AG04450 (cell line): ENCODE measurements around the gene NUP88. TPM values are rescaled to one million over a fixed set of nuclear protein-coding genes. Genes with fewer than 3 reads are reported as not detected.
A peak's percentile ranks its signal among the peaks of the same experiment; 100 is the strongest.

Source experiments
- CTCF ChIA-PET: fragments of 300-600, 350-600 bp; formaldehyde crosslinking; extraction: SDS; loops from one replicate; lab custom pipeline; 2022; ENCODE audit warnings: antibody characterized with exemption, inconsistent platforms; lab: Charles Lee
- POLR2A ChIA-PET: fragments of 350-600 bp; formaldehyde crosslinking; extraction: SDS; loops from one replicate; lab custom pipeline; 2021; ENCODE audit warnings: antibody characterized with exemption, inconsistent platforms; lab: Yijun Ruan, JAX
- DNase-seq: peaks from one replicate; pipeline ENCODE4 v3.0.0-alpha.2; 2011; ENCODE audit warnings: low read depth, low spot score
- H3K27ac ChIP-seq: one replicate; pipeline ENCODE4 v1.5.1; 2012; ENCODE audit warnings: low read depth, low read length, control low read depth
- H3K27me3 ChIP-seq: one replicate; pipeline ENCODE4 v1.6.0; 2012; ENCODE audit warnings: low read length; ENCODE audit not compliant: control insufficient read depth, insufficient read depth
- H3K4me3 ChIP-seq: 2 replicates; pipeline ENCODE4 v1.5.1; 2011; ENCODE audit warnings: mild to moderate bottlenecking, low read depth, low read length, control low read depth
- H3K9me3 ChIP-seq: 2 replicates; pipeline ENCODE4 v1.5.1; 2012; ENCODE audit warnings: low read length; ENCODE audit not compliant: control insufficient read depth, insufficient read depth
- CTCF ChIP-seq: IDR thresholded peaks from 2 replicates; pipeline ENCODE4 v1.5.1; 2011; ENCODE audit warnings: low read depth, low read length, control low read depth, inconsistent platforms
- polyA plus RNA-seq: library from polyadenylated mRNA; depleted of rRNA; stranded (reverse); fragments of >200 nt; gene quantifications from 2 replicates; pipeline ENCODE4 v1.2.3, GENCODE V29; 2011

NUP88 gene
- polyA plus RNA-seq, 1 experiment = 74.7 TPM

- no peak for TF ChIP-seq CTCF
- ChIA-PET POLR2A (no interaction called here), CTCF (no interaction called here)
- H3K27ac ChIP-seq = no peak overlapping the region
- no peaks in the 10 kb centered on the region for H3K27me3 ChIP-seq
- no peaks in the 10 kb centered on the region for H3K9me3 ChIP-seq
- no peak overlapping the region for H3K4me3 ChIP-seq
- DNase-seq = peak; percentile 33
These were observed 55.3 kb downstream of the NUP88 start for GRCh38 chr17:5364156-5364555.

- ChIA-PET POLR2A (no interaction called here), CTCF (no interaction called here)
- DNase-seq = no peak
- H3K27ac ChIP-seq = no peak overlapping the region
- H3K9me3 ChIP-seq = no peaks in the 10 kb centered on the region
- H3K27me3 ChIP-seq = no peaks in the 10 kb centered on the region
- no peak overlapping the region for H3K4me3 ChIP-seq
- no peak for TF ChIP-seq CTCF
These were observed 57.2 kb downstream of the NUP88 start for GRCh38 chr17:5362162-5362811.

- no peak for DNase-seq
- no peak for TF ChIP-seq CTCF
- Histone ChIP-seq H3K27me3 (no peaks in the 10 kb centered on the region), H3K27ac (no peak overlapping the region), H3K4me3 (no peak overlapping the region), H3K9me3 (no peaks in the 10 kb centered on the region)
- ChIA-PET POLR2A (no interaction called here), CTCF (no interaction called here)
These were observed 58.0 kb downstream of the NUP88 start for GRCh38 chr17:5361426-5361825.

GRCh38 chr17:5355421-5356129 is 63.9 kb downstream of the NUP88 start:
- POLR2A ChIA-PET = no interaction called here
- no peak overlapping the region for H3K27ac ChIP-seq
- no peak for TF ChIP-seq CTCF
- H3K27me3 ChIP-seq = no peaks in the 10 kb centered on the region
- H3K4me3 ChIP-seq = no peak overlapping the region
- no peaks in the 10 kb centered on the region for H3K9me3 ChIP-seq
- no peak for DNase-seq
- CTCF ChIA-PET = interaction anchor here (1.4 kb wide), 1 partner anchor 83 kb away, joined by 5 read pairs; the partner anchor contains the start of gene C1QBP

GRCh38 chr17:5354886-5355415 is 64.5 kb downstream of the NUP88 start:
- no peak for TF ChIP-seq CTCF

More at GRCh38 chr17:5354886-5355415, 64.5 kb downstream of the NUP88 start:
- ChIA-PET CTCF (interaction anchor here (0.5 to 1.4 kb wide), 2 partner anchors 35 to 84 kb away, joined by 5 to 9 read pairs; partner anchors contain the start of gene C1QBP), POLR2A (no interaction called here)
- no peaks in the 10 kb centered on the region for H3K9me3 ChIP-seq
- DNase-seq = no peak
- H3K27ac ChIP-seq = no peak overlapping the region
- no peak overlapping the region for H3K4me3 ChIP-seq
- no peaks in the 10 kb centered on the region for H3K27me3 ChIP-seq
